Right ventricle myocardium inferior (tissue), 1 donor: ENCODE results near the gene RAB21. TPM values are rescaled to one million over a fixed set of nuclear protein-coding genes. Genes with fewer than 3 reads are reported as not detected.
"Not testable (repeated sequence)": the region's sequence is repeated elsewhere in the genome, so short reads cannot be mapped to it uniquely, and the experiment has no call there.

Experiments
- ATAC-seq: fragments of 200-7000 bp; cut with Tn5 transposase; one replicate; pipeline ENCODE4 v1.9.1; 2020; ENCODE audit warnings: mild to moderate bottlenecking, moderate library complexity
- DNase-seq: peaks from one replicate; pipeline ENCODE4 v3.0.0; 2021; ENCODE audit errors: missing footprints
- intact Hi-C: fragments of 100-400 bp; cut with DNase I; formaldehyde crosslinking; loops from one replicate; pipeline ENCODE4 v1.11.0; 2022
- total RNA-seq: library from RNA; stranded (reverse); fragmentation: NEBNext Ultra II Directional; extraction: Animal tissue kit (Norgen Biotek cat#: 25700); gene quantifications from one replicate; pipeline ENCODE4 v1.2.1, GENCODE V29; 2021
- donor health status: DM: no; HTN: yes; CAD: no; lungs with severe emphysema.

RAB21 gene
- total RNA-seq, 1 donor from 2014 or later, result 167 TPM

DNA sequence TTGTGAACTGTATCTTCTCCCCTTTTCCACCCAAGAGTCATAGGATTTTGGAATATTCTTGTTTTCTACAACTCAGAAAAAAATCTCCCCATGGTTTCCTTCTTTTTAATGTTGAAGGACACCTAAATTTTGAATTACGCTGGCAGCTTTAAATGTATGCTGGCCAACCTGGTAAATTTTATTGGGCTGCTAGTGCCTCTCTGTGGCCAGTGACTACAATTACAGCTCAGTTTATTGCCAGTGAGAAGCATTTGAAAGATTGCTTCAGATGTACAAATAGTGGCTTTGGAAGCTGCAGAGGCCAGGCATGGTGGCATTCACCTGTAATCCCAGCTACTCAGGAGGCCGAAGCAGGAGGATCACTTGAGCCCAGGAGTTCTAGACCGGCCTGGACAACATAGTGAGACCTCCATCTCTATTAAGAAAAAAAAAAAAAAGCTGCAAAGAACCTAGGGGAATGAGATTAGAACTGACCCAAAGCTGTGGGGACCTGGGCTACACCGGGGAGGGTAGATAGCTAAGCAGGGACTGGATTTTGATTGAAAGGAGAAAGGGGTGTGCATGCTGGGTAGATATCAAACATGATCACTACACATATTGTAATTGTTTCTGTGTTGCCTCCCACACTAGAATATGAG lies 7.6 kb upstream of the RAB21 start:
- no peak for DNase-seq
- intact Hi-C loops, result loop anchor here (1.0 to 5.0 kb wide), 3 partner anchors 60 to 332 kb away; partner anchors contain the start of gene TMEM19
- ATAC-seq, result peak; percentile 76

DNA sequence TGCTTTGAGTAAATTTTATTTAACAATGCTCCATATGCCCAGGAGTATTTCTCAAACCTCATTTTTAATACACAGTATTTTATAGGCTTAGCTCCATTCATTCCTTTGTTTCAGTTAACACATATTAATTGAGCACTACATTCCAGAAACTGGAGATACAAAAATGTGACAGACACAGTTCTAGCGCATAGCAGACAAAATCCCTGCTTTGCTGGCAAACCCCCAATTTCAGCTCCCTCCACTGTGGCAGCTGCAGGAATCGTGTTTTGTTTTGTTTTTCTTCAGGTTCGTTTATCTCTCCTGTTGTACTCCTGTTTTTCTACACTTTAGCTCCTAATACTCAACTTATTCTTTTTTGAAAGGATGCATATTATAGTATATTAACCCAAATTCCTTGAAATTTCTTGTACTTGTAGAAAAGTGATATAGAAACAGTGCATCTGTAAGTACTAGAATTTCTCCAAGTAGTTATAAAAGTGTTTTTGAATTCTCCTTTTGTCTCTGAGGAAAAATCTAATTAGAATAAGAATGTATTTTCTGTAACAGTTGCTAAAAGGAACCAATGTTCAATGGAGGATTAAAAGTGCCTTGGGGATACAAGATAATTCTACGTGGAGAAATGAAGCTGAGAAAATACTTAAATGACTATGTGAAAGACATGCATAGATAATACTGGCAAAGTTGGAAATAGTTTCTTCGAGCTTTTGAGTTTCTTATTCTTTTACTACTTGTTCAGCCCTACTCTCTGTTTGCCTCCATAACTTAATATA lies 6.4 kb upstream of the RAB21 start:
- ATAC-seq, result no peak
- intact Hi-C loops, result loop anchor here (5.0 kb wide), 2 partner anchors 61 to 111 kb away; partner anchors contain the start of gene TMEM19

DNA sequence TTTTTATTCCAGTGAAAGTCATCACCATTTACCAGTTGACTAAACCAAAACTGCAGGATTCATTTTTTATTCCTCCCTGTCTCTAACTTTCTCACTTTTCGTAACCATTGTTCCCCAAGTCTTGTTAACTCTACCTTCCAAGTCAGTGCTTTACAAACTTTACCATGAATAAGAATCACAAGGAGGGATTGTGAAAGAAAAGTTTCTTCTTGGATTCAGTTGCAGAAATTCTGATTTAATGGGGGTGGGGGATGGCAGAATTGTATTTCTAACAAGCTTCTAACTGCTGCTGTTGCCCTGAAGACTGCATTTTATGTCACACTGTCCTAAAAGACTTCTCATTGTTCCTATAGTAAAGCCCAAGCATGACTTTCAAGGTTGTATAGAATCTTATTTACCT lies 5.0 kb upstream of the RAB21 start:
- ATAC-seq (no peak), DNase-seq (no peak)
- intact Hi-C loops, result loop anchor here (5.0 kb wide), 2 partner anchors 62 to 112 kb away; partner anchors contain the start of gene TMEM19

More for the DNA sequence above, 6.4 kb upstream of the RAB21 start:
- DNase-seq, result no peak

DNA sequence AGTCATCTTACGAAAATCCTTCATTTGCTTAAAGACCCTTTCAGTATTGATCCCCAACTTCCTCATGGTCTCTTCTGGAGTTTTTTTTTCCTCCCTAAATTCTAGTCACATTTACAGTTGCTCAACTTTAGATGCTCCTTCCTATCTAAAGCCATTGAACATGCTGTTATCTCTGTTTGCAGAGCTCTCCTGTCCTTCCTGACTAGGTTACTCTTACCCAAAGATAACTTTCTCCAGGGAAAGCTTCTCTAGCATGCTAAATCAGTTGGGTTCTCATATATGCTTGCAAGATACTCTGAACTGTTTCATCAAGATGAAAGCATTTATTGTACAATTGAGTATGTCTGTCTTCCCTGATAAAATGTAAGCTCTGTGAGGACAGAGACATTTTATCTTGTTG lies 1.8 kb upstream of the RAB21 start:
- DNase-seq (no peak), ATAC-seq (no peak)
- intact Hi-C loops, result no loop called here

DNA sequence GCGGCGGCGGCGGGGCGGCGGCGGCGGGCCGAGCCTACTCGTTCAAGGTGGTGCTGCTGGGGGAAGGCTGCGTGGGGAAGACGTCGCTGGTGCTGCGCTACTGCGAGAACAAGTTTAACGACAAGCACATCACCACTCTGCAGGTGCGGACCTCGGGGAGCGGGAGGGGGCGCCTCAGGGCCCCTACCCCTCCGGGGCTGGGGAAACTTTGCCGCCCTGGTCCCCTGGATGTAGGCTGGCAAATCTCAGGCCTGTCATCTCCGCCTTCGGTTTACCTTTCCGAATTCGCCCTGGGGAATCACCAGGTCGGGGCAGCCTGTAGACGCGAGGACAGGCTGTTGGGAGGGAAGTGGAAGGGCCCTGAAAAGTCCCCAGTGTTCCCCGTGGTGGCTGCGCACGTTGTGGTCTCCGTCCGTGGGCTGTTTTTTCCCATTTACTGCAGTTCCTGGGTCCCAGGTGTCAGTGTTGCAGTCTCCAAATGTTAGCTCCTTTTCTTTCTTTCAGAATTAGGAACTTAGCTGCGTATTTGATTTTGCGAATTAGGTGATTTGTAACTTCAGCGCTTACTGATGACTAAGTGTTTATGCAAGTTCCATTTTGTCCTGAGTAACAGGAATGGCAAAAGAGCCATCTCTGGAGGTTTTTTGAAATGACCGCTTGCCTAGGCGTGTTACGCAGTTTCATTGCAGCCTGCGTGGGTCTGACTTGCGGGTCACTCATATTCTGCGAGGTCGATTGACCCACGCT lies 656 bp downstream of the RAB21 start:
- peak; percentile 24 for ATAC-seq
- intact Hi-C loops, result loop anchor here (2.0 kb wide), 1 partner anchor 91 kb away; the partner anchor contains the start of gene THAP2

DNA sequence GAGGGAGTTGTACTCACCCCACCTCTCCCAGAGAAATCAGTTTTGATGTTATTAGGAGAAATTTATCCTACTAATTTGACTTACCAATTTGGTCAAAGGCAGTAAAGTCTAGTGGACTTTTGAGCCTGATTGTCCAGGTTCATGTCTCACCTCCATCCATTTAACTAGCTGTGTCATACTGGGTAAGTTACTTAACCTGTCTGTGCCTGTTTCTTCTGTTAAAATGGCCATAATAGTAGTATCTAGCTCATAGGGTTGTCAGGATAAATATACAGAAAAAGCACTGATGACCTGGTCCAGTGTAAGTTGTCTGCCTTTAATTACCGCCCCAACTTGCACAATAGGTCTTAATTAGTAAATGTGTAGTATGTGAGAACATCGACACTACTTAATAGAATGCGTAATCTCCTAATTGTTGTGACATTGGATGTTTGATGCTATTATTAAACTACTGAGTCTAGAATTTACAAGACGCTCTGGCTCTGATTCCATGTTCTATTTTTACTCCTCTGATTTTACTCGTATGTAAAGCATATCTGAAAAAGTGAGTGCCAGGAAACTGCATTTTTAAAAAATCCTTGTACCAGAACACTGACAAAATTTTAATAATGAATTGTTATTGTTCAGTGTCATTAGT lies 1.5 kb downstream of the RAB21 start:
- intact Hi-C loops, result no loop called here
- ATAC-seq (peak; percentile 37), DNase-seq (no peak)

More for the DNA sequence above, 656 bp downstream of the RAB21 start:
- DNase-seq, result peak; percentile 76

DNA sequence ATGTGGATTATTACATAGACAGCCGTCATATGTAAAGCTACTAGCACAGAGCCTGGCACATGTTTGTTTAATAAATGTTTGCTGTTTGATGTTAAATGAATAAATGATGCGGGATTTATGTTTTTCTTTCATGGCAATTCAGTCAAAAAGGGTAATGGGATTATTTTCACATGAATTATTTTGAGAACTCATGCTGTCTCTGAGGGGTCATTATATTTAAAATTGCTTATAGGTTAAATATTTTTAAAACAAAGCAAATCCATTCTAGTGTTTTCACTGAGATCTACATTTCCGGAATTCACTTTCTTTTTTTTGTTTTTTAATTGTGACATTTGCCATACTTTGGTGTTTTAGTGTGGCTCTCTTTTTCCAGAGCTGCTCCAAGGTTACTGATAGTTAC lies 5.3 kb downstream of the RAB21 start:
- DNase-seq (no peak), ATAC-seq (no peak)
- intact Hi-C loops, result no loop called here

DNA sequence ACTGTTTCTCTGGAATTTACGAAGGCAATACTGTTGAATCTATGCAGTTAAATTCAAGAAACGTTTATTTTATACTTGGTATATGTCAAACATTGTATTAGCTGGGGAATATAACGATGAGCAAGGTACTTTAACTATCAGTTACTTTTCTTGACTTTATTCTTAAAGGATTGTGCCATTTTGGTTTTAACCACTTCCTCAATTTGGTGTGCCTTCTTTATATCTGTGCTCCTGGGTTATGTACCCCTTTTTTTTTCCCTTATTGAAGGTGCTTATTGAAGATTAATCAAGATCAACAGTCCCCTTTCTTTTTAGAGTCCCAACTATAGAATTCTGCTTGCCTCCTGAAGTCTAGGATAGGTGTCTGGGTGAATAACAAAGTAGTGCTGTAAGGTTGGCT lies 5.8 kb downstream of the RAB21 start:
- intact Hi-C loops, result no loop called here
- ATAC-seq, result no peak
- DNase-seq, result no peak

DNA sequence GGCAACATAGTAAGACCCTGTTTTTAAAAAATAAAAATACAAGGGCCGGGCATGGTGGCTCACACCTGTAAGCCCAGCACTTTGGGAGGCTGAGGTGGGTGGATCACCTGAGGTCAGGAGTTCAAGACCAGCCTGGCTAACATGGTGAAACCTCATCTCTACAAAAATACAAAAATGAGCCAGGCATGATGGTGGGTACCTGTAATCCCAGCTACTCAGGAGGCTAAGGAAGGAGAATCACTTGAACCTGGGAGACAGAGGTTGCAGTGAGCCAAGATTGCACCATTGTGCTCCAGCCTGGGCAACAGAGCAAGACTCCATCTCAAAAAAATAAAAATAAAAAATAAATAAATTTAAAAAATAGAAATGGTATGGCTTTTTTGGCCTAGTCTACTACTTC lies 6.7 kb downstream of the RAB21 start:
- DNase-seq, ATAC-seq, intact Hi-C loops: not testable (repeated sequence)

DNA sequence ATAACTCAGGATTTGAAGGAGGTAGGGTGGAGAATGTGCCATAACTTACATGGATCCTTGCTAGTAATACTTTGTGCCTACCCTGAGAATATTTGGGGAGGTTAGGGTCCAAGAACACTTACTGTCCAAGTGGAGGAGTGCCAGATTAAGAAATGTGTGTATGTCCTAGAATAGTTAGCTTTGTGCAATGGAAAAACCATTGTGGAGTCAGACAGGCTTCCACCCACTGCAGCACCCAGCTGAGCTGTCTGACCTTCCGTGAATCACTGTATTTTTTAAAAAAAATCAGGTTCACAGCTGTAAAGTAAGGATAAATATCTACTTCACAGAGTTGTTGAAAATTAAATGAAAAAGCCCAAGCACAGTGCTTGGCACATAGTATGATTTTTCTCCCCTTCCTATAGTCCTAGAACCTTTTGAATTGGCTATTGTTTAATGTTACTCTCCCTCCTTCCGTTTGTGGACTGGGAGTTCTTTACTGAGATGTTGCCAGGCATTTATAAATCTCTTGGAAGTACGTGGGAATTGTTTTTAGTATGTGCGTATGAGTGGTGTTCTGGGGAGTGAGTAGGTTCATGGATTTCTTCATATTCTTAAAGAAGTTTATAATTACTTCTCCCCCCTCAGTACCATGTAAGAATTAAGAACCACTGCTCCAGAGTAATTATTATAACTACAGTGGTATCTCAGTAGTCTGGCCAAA lies 9.2 kb downstream of the RAB21 start:
- intact Hi-C loops, result no loop called here
- DNase-seq (no peak), ATAC-seq (no peak)

DNA sequence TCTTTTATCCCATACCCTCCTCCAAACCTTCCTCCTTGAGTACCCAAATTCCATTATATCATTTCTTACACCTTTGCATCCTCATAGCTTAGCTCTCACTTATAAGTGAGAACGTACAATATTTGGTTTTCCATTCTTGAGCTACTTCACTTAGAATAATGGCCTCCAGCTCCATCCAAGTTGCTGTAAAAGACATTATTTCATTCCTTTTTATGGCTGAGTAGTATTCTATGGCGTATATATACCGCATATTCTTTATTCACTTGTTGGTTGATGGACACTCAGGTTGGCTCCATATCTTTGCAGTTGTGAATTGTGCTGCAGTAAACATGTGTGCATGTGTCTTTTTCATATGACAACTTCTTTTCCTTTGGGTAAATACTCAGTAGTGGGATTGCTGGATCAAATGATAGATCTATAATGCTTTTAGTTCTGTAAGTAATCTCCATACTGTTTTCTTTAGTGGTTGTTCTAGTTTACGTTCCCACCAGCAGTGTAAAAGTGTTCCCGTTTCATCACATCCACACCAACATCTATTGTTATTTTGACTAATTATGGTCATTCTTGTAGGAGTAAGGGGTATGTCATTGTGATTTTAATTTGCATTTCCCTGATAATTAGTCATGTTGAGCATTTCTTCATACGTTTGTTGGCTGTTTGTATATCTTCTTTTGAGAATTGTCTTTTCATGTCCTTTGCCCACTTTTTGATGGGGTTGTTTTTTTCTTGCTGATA lies 10.1 kb downstream of the RAB21 start:
- ATAC-seq (no peak), DNase-seq (no peak)
- intact Hi-C loops, result no loop called here

DNA sequence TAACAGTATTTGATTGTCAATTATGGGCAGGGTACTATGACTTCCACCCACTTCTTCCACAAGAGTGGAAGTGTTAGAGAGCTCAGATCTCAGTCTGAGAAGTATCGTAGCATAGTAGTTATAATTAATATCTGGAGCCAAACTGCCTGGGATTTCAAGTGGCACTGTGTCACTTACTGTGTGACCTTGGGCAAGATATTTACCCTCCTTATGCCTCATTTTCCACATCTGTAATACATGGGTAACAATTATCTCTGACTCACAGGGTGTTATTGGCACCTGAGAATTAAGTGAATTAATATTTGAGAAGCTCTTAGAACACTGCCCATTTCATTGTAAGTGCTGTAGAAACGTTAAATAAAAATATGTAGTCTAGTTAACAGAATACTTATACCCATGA lies 11.5 kb downstream of the RAB21 start:
- intact Hi-C loops, result no loop called here
- ATAC-seq (no peak), DNase-seq (no peak)

DNA sequence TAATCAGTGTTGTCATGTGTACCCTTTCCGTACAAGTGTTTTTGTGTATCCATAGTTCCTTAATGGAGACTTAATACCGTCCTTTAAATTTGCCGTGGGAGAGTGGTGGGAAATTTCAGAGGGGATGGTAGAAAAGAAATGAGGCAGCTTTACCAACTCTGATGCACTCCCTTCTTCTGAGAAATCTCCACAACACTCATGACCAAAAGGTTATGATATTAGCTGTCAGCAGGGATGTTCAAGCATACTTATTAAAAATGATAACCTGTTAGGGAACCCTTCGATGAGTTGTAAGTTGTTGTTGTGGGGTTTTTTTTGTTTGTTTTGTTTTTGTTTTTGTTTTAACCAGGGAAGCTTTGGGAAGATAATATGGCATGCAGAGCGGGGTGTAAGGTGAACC lies 12.5 kb downstream of the RAB21 start:
- DNase-seq (no peak), ATAC-seq (no peak)
- intact Hi-C loops, result no loop called here

DNA sequence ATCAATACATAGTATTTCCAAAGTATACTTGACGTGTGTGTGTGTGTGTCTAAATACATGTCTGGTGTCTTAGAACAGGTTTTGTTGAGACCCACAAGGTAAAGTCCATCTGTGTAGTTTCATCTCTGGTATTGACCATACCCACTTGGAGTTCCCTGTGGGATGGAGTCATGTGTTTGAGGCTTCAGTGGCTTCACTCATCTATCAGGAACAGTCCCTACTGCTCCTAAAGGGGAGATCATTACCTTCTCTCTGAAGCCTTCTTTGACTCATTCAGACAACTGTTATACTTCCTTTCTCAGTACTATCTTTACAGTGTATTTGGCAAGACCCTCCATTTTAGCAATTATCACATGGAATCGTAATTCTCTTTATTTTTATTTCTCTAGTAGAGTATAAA lies 14.2 kb downstream of the RAB21 start:
- no peak for ATAC-seq

DNA sequence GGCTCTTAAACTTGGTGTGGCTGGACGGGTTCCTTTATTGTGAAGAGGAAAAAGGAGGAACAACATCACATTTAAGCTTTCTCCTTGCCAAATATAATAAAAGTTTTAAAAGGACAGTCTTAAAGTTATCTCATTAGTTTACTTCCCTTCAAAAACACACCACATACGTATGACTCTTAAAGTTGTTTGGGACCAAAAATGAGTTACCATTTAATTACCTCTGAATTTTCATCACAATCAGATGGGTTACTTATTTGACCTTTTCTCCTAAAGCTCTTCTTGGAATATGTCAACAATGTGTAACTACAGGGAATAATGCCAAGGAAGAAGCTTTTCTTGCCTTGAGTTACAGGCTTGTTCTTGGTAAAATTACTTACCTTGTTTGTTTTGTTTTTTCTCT lies 16.4 kb downstream of the RAB21 start:
- DNase-seq, result no peak
- intact Hi-C loops, result no loop called here
- ATAC-seq, result no peak

More for the DNA sequence above, 14.2 kb downstream of the RAB21 start:
- DNase-seq, result no peak
- intact Hi-C loops, result no loop called here

DNA sequence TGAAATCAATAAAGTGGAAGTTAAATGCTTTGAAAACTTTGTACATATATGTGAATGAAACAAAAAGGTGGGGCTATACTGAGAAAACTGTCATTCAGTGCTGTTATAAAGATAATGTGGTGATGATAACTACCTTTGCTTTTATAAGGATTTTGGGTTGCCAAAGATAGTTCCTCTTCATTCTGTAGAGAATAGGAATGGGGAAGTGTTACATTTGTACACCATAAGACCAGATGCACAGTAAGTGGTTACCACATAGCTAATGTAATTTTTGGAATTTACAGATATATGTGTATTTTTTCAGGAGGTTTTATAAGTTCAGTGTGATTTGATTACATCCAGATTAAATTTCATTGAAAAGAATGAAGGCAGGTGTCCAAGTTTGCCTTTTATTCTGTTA lies 18.1 kb downstream of the RAB21 start:
- ATAC-seq, result no peak
- DNase-seq, result no peak
- intact Hi-C loops, result no loop called here

DNA sequence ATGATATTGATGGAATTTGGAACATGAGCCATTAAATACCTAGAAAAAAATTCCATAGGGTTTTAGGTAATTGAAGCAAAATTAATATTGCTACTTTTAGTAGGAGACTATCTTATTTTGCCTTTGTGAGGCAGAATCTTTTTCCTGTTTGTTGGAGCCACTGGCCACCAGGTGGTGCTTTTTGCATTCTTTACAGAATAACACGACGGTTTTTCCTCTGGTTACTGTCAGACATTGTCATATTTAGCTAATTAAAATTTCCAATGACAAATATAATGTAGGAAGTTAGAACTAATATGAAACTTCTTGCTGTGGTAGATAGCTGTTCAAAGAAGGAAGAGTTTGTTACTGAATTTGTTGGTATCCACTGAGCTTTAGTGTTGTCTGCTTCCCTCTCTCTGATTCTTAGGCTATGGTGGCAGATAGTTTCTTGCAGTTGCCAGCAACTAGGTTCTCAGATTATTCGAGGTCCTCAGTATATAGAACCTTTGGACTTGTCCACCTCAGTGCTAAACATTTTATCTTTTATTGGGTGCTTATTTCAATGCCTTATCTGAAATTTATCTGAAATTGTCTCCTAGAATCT lies 25.7 kb downstream of the RAB21 start:
- DNase-seq (no peak), ATAC-seq (no peak)
- intact Hi-C loops, result loop anchor here (2.0 to 10.0 kb wide), 2 partner anchors 64 to 124 kb away; no protein-coding TSS in a partner anchor
